ENCODE results near the gene CCL25.

CCL25 gene

GRCh38 chr19:8079988-8080387, 27.4 kb downstream of the CCL25 start:
- TF ChIP-seq CTCF (IDR thresholded peaks at IDR 0.05; ENCODE audit: low read depth, low read length) (no peak), MYC (IDR thresholded peaks at IDR 0.05; ENCODE audit: low read depth, low read length) (no peak), MAX (IDR thresholded peaks at IDR 0.05; ENCODE audit: low read depth, low read length) (no peak), POLR2A (IDR thresholded peaks at IDR 0.05; ENCODE audit: extremely low read depth, insufficient read length) (no peak)
- no peak overlapping the region for H3K4me3 ChIP-seq (ENCODE audit: low read depth, low read length)
- no peak for DNase-seq (ENCODE audit: low read depth)

DNA sequence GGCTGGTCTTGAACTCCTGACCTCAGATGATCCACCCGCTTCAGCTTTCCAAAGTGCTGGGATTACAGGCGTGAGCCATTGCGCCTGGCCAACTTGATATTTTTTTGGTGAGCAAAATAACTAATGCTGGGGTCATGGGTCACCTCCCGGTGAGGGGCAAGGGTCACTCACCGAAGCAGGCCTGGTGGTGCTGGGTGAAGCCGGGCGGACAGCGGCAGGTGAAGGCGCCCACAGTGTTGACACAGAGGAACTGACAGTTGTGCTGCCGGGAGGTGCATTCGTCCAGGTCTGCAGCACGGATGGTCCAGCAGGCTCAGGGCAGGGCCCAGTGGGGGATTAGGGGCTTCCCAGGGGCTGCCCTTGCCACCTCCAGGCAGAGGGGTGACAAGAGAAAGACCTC, 28.3 kb downstream of the CCL25 start:
- no peak for DNase-seq (ENCODE audit: low read depth)
- TF ChIP-seq MYC (IDR thresholded peaks at IDR 0.05; ENCODE audit: low read depth, low read length) (no peak), POLR2A (IDR thresholded peaks at IDR 0.05; ENCODE audit: extremely low read depth, insufficient read length) (no peak), CTCF (IDR thresholded peaks at IDR 0.05; ENCODE audit: low read depth, low read length) (no peak), MAX (IDR thresholded peaks at IDR 0.05; ENCODE audit: low read depth, low read length) (no peak)
- H3K4me3 ChIP-seq (ENCODE audit: low read depth, low read length), result no peak overlapping the region

GRCh38 chr19:8081569-8082550, 29.3 kb downstream of the CCL25 start:
- H3K4me3 ChIP-seq (ENCODE audit: low read depth, low read length), result no peak overlapping the region
- TF ChIP-seq MYC (IDR thresholded peaks at IDR 0.05; ENCODE audit: low read depth, low read length), result no peak
- peak; percentile 68 for DNase-seq (ENCODE audit: low read depth)

- no peak overlapping the region for H3K4me3 ChIP-seq (ENCODE audit: low read depth, low read length)
- TF ChIP-seq CTCF (IDR thresholded peaks at IDR 0.05; ENCODE audit: low read depth, low read length) (no peak), POLR2A (IDR thresholded peaks at IDR 0.05; ENCODE audit: extremely low read depth, insufficient read length) (no peak), MAX (IDR thresholded peaks at IDR 0.05; ENCODE audit: low read depth, low read length) (no peak), MYC (IDR thresholded peaks at IDR 0.05; ENCODE audit: low read depth, low read length) (no peak)
- DNase-seq (ENCODE audit: low read depth), result no peak
Measured at GRCh38 chr19:8083141-8083540, 30.6 kb downstream of the CCL25 start.

DNA sequence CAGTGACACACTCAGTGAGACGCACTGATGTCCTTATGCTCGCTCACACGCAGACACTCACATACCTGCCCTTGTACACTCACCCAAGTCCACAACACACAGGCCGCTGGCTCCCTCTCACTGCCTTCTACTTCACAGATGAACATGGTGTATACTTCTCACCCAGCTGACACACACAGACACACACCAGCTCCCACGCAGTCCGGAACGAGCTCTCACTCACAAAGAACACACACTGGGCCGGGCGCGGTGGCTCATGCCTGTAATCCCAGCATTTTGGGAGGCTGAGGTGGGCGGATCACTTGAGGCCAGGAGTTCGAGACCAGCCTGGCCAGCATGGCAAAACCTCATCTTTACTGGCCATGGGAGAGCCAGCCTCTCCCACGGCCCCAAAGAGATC, 31.6 kb downstream of the CCL25 start:
- no peak for TF ChIP-seq MYC (IDR thresholded peaks at IDR 0.05; ENCODE audit: low read depth, low read length)
- DNase-seq (ENCODE audit: low read depth), result no peak
- no peak overlapping the region for H3K4me3 ChIP-seq (ENCODE audit: low read depth, low read length)

DNA sequence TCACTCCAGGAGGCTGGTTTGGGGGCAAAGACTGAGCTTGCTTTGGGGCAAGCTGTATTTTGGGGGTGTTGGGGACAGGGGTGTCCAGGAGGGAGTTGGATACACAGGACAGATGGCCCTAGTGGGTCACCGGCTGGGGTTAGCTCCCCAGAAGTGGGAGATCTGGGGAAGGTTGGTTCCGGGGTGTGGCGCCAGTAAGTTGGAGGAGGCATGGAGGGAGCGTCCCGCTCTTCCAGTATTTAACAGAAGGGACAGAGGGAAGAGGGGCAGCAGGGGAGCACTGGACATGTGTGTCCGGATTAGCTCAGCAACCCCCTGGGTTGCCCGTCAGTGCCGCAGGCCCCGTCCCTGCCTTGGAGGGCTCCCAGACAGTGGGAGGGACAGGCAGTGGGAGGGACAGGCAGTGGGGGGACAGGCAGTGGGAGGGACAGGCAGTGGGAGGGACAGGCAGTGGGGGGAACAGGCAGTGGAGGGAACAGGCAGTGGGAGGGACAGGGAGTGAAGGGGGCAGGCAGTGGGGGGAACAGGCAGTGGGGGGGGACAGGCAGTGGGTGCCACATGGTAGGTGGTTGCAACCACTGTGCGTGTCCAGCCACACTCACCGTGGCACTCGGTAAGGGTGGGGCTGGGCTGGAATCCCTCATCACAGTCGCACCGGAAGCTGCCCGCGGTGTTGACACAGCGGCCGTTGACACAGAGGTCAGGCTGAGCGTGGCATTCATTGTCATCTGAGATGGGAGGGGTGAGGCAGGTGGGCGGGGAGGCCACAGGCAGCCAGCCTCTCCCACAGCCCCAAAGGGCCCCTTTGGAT, 33.2 kb downstream of the CCL25 start:
- TF ChIP-seq MYC (IDR thresholded peaks at IDR 0.05; ENCODE audit: low read depth, low read length), result peak; percentile 53; the same call in 1 of the 2 replicates
- no peak for TF ChIP-seq CTCF (IDR thresholded peaks at IDR 0.05; ENCODE audit: low read depth, low read length)
- TF ChIP-seq MAX (IDR thresholded peaks at IDR 0.05; ENCODE audit: low read depth, low read length), result peak; percentile 56
- DNase-seq (ENCODE audit: low read depth), result peak; percentile 94
- no peak overlapping the region for H3K4me3 ChIP-seq (ENCODE audit: low read depth, low read length)
